ENCODE data around the gene NDST1. TPM values are rescaled to one million over a fixed set of nuclear protein-coding genes. Genes with fewer than 3 reads are reported as not detected.

NDST1 gene
- total RNA-seq, 4 donors from 2014 or later, result 45.4 to 86.5 (median 81.2) TPM

DNA sequence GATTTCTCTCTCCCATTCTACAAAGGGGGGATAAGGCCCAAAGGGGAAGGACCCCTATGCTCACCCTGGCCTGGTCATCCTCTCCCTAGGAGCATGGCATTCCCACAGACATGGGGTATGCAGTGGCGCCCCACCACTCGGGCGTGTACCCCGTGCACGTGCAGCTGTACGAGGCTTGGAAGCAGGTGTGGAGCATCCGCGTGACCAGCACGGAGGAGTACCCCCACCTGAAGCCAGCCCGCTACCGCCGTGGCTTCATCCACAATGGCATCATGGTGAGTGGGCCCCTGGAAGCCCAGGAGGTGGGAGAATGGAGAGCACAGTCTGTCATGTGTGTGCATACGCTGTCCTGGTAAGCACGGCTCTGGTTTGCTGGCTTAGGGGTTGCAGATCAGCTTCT, 27.7 kb downstream of the NDST1 start:
- DNase-seq (ENCODE audit: low spot score), result no peak
- ATAC-seq (ENCODE audit: low FRiP score), result no peak
- TF ChIP-seq, protein P1, sequence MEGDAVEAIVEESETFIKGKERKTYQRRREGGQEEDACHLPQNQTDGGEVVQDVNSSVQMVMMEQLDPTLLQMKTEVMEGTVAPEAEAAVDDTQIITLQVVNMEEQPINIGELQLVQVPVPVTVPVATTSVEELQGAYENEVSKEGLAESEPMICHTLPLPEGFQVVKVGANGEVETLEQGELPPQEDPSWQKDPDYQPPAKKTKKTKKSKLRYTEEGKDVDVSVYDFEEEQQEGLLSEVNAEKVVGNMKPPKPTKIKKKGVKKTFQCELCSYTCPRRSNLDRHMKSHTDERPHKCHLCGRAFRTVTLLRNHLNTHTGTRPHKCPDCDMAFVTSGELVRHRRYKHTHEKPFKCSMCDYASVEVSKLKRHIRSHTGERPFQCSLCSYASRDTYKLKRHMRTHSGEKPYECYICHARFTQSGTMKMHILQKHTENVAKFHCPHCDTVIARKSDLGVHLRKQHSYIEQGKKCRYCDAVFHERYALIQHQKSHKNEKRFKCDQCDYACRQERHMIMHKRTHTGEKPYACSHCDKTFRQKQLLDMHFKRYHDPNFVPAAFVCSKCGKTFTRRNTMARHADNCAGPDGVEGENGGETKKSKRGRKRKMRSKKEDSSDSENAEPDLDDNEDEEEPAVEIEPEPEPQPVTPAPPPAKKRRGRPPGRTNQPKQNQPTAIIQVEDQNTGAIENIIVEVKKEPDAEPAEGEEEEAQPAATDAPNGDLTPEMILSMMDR (IDR thresholded peaks at IDR 0.05), result no peak

DNA sequence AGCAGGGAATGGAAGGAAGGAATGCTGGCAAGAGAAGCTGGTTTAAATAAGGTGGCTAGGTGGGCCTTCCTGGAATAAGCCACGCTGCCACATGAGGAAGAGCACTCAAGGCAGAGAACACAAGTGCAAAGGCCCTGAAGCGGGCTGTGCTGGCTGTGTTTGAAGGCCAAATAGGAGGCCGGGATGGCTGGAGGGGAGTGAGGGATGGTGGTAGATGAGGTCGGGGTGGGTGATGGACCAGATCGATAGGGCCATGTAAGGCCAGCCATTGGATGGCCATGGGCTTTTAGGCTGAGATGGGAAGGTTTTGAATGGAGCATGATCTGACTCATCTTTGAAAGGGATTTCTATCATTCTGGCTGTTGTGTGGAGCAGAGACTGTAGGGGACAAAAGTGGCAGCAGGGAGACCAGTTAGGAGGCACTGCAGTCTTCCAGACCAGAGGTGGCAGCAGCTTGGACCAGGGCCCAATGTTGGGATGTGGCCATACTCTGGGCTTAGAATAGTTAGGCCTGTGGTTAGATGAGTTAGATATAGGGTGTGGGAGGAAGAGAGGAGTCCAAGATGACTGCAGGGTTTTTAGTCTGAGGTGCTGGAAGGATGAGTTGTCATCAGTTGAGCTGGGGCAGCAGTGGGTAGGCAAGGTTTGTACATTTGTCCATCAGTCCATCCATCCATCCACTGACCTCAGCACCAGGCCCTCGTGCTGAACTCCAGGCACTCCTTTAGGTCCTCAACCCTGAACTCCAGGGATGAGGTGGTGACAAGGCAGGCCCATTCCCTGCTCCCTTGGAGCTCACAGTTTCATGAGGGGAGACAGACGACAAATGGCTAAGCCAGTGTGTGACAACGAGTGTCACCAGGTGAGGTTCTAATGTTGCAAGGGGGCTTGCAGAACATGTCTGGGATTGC, 30.3 kb downstream of the NDST1 start:
- TF ChIP-seq, protein P1 (IDR thresholded peaks at IDR 0.05), result no peak
- DNase-seq (ENCODE audit: low spot score) (no peak), ATAC-seq (ENCODE audit: low FRiP score) (no peak)

DNA sequence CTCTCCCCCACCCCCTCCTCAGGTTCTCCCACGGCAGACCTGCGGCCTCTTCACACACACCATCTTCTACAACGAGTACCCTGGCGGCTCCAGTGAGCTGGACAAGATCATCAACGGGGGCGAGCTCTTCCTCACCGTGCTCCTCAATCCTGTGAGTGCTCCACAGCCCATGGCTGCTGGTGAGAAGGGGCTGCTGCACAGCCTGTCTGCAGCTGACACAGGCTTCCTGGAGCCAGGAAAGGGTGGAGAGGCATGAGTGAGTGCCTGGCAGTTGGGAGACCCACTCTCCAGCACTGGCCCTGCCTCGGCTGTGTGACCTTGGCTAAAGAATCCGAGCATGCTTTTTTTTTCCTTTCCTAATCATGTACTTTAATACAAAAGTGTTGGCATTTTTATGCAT, 31.3 kb downstream of the NDST1 start:
- ATAC-seq (ENCODE audit: low FRiP score) (no peak), DNase-seq (ENCODE audit: low spot score) (no peak)
- TF ChIP-seq, protein P1 (IDR thresholded peaks at IDR 0.05), result no peak

DNA sequence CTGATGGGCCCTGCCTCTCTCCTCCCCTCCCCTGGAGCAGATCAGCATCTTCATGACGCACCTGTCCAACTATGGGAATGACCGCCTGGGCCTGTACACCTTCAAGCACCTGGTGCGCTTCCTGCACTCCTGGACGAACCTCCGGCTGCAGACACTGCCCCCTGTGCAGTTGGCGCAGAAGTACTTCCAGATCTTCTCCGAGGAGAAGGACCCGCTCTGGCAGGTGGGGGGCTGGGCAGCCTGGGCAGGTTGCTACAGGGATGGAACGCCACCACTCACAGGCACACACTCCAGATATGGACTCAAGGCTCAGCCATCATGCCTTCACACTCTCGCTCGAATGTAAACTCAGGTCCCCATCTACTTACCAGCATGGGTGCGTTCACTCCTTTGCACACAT, 32.1 kb downstream of the NDST1 start:
- DNase-seq (ENCODE audit: low spot score), result no peak
- no peak for ATAC-seq (ENCODE audit: low FRiP score)
- TF ChIP-seq, protein P1 (IDR thresholded peaks at IDR 0.05), result no peak

DNA sequence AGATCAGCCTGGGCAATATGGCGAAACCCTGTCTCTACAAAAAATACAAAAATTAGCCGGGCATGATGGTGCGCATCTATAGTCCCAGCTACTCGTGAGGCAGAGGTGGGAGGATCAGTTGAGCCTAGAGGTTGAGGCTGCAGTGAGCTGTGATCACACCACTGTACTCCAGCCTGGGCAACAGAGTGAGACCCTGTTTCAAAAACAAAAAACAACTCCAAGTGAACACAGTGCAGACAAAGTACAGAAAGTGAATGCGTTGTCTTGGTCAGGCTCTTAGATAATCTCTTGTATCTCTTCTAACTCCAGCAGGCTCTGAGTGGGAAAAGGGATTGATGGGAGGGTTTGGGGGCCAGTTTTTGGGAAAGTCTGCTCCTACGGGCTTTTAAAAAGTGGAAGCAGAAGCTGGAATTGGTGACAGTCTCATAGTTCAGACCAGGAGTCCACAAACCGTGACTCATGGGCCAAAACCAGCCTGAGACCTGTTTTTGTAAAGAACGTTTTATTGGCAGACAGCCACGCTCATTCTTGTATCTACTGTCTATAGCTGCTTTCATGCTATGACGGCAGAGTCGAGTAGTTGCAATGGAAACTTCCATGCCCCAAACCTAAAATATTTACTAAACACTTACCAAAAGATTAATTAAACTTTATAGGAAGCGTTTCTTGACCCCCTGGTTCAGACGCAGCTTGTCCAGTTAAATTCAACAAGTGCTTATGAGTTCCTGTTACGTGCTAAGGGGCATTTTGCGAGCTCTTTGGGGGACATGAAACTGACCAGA, 32.9 kb downstream of the NDST1 start:
- ATAC-seq (ENCODE audit: low FRiP score), result no peak
- no peak for DNase-seq (ENCODE audit: low spot score)
- TF ChIP-seq, protein P1 (IDR thresholded peaks at IDR 0.05), result no peak

DNA sequence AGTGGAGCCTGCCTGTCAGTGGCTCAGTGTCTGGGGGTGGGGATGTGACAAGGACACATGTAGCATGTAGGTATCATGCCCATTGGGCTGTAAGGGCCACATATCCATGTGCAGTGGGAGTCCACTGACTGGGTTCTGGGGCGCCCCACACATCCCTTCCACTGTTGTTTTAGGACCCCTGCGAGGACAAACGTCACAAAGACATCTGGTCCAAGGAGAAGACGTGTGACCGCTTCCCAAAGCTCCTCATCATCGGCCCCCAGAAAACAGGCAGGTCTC, 33.4 kb downstream of the NDST1 start:
- no peak for DNase-seq (ENCODE audit: low spot score)
- TF ChIP-seq, protein P1 (IDR thresholded peaks at IDR 0.05), result no peak
- no peak for ATAC-seq (ENCODE audit: low FRiP score)

Measured in omental fat pad (tissue), 4 donors.